GOT3 (cell line): ENCODE measurements around the gene ACAA1.
"Not testable (repeated sequence)": the region's sequence is repeated elsewhere in the genome, so short reads cannot be mapped to it uniquely, and the experiment has no call there.

Experiments used
- DNase-seq: peaks from one replicate; lab custom pipeline; 2025; ENCODE audit warnings: mixed read lengths; lab: John Stamatoyannopoulos, UW

ACAA1 gene

GRCh38 chr3:38101811-38102443 is 35.0 kb downstream of the ACAA1 start:
- no peak for DNase-seq

- DNase-seq: no peak
These were observed 36.4 kb downstream of the ACAA1 start for GRCh38 chr3:38100498-38100897.

DNA sequence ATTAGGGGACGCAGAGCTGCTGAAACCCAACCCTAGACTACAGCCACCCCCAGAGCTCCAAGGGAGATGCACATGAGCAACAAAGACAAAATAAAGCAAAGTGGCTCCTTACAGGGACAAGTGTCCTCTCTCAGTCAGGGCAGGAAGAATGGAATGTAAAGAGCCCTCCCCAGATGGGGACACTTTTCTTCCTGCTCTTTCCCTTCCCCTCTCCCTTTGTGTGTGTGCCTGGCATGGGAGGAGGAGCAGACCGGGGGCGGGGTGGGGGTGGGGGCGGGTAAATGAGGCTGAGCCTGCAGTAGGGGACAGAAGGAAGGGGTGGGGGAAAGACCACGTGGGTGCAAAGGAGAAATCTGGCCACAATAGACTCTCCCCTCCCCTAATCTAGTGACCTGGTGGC is 37.4 kb downstream of the ACAA1 start:
- no peak for DNase-seq

DNA sequence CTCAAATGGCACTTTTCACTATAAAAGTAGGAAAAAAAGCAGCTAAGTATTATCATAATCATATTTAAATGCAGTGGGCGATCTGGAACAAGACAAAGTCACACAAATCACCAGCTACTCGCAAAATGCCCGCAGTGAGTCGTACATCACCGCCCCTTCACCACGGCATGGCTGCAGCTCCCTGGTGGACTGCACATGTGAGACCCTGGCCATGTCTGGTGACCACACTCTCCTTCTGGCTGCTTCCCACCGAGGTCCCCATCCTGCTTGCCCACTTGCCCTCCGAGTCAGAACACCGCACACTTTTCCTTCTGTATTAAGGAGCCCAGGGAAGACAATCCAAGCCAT is 38.6 kb downstream of the ACAA1 start:
- DNase-seq: no peak

DNA sequence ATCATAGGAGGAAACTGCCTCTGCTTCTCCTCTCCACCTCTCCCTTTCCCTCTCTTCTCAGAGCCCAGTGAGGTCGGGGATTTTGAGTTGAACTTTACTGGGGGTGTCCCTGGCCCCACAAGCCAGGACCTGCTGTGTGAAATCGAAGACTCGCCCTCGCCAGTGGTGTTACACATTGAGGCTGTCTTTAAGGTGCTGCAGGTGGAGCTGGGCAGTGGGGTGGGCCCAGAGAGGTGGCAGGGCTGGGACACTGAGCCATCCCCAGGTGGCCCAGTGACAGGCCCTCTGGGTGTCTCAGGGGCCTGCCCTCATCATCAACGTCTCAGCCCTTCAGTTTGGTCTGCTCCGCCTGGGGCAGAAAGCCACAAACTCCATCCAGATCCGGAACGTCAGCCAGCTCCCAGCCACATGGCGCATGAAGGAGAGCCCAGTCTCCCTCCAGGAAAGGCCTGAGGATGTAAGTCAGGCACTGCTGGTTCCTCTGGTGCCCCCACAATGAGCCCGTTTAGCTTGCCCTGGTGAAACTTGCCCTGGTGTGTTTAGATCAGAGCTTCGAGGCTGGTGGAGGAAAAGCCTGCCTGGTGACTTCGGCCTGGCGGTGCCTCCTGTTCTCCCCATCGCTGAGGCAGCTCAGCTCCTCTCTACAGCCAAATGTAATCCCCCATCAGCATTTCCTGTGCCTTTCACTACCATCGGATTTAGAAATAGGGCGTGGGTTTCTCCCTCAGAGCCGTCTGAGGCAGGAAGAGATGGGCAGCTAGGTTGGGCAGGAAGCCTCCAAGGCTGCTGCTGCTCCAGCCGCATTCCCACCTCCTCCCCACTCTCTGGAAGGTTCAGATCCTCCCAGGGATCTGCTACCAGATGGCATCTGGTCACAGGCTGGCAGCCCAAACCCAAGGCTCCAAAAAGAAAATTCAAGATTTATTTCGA is 39.2 kb downstream of the ACAA1 start:
- DNase-seq: no peak

DNA sequence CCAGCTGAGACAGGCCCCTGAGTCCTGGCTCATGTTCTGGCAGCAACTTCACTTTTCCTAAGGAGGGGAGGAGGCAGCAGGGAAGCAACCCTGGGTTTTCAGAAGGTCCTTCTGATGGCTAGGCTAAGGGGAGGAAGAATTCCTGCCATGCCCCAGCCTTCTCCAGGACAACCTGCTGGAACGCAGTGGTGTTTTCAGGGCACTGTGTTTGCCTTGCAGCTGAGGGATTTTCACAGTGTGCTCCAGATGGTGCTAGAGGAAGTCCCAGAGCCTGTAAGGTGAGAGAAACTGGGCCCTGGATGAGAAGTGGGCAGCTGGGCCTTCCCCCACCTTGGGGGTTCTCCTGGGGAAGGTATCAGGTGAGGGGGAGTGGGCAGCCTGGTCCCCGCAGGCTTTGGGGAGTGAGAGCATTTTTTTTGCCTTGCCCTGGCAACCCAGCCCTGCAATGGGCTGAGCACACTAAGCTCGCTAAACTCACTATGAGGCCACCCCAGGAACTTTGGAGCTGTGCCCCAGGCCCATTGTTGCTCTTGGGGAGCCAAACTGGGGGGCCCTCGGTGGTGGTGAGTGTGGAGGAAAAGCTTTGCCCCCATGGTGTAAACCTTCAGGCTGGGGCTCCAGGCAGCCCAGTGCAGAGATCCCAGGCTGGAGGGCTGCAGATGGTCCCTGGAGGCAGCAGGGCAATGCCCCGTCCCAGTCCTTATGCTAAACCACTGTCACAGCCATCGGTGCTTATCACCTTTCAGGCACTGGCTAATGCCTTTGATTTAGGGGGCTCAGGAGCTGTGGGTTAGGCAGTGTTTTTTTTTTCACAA is 41.1 kb downstream of the ACAA1 start:
- no peak for DNase-seq

DNA sequence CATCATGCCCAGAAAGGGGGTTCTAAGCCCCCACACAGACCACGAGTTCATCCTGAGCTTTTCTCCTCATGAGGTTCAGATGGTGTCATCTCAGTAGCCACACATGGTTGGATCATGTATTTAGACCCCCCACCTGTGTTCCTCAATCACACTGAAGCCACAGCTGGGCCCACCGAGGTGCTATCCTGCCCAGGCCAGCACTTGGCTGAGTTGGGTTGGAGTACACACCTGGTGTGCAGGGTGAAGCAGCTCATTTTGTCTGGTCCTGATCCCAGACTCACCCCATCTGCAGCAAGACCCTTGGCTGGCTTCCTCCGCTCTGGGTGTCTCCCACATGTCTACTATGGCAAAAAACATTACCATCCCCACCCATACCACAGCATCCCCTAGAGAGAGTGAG is 41.9 kb downstream of the ACAA1 start:
- no peak for DNase-seq

DNA sequence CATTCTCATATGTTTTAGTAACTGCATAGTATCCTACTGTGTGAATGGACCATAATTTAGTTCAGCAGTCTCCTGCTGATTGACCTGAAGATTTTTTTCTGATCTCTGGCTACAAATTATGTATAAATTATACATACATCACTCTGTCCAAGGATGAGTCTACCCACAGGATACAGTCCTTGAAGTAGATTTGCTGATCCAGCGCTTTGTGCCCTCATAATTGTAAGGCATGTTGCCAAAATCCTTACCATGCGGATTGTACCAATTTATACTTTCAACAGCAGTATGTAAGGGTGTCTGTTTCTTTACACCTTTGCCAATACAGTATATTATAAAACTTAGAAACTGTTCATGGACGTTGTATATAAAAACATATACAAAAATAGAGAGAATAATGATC is 46.5 kb downstream of the ACAA1 start:
- DNase-seq: no peak

DNA sequence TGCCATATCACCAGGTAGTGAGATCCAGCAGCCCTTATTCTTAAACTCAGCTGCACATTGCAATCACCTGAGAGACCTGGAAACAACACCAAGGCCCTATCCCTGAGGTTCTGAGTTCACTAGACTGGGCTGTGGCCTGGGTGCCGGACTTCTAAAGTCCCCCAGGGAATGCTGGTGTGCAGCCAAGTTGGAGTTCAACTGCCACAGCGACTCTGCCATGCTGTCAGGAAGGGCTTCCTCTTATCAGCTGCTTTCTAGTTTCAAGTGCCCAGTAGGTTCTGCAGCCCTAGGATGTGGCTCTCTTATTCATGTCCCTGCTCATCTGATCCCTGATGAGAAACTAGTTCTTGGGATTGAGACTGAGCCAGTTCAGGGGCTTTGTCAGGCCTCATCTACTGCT is 47.8 kb downstream of the ACAA1 start:
- DNase-seq: no peak

DNA sequence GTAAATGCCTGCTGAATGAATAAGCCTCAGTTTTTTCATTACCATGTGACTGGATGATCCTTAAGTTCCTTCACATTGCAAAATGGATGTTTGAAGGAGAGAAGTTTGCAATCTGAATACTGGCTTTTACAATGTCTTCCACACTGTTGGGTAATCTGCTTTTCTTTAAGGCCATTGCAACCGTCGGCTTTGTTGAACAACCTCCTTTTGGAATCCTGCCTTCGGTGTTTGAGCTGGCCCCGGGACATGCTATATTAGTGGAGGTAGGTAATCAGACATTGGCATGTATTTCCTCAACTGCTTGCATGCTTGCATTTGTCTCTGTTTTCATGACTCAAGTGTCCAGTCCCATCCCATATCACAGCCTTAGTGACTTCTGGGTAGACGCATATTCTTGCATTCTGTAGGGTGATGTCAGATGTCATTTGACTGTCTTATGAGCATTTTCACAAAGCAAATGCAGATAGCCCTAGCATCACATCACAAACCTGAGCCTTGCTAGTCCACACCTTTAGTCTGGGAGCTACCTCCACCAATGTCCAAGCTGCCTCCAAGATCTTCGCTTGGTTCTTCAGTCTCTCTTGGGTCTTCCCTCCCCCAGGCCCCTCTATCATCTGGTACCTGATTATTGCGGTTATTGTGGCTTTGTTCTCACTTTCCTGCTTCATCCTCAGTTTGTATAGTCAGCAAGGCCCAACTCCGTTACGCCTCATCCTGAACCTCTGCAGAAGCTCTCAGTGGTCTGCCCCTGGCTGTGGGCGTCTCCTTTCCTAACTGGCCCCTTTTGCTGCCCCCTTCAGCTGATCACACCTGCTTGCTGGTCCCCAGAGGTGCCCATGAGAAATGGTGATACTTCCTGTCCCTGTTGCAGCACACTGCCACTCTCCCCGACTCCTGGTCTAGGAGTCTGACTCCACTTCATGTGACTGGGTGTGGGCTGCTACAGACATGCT is 48.5 kb downstream of the ACAA1 start:
- no peak for DNase-seq

DNA sequence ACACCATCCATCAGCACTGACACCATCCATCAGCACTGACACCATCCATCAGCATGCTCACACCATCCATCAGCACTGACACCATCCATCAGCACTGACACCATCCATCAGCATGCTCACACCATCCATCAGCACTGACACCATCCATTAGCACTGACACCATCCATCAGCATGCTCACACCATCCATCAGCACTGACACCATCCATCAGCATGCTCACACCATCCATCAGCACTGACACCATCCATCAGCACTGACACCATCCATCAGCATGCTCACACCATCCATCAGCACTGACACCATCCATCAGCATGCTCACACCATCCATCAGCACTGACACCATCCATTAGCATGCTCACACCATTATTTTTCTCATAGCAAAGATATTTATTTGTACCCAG is 49.6 kb downstream of the ACAA1 start:
- DNase-seq: not testable (repeated sequence)

GRCh38 chr3:38086496-38086895 is 50.4 kb downstream of the ACAA1 start:
- DNase-seq: no peak

GRCh38 chr3:38085943-38086324 is 51.0 kb downstream of the ACAA1 start:
- no peak for DNase-seq

DNA sequence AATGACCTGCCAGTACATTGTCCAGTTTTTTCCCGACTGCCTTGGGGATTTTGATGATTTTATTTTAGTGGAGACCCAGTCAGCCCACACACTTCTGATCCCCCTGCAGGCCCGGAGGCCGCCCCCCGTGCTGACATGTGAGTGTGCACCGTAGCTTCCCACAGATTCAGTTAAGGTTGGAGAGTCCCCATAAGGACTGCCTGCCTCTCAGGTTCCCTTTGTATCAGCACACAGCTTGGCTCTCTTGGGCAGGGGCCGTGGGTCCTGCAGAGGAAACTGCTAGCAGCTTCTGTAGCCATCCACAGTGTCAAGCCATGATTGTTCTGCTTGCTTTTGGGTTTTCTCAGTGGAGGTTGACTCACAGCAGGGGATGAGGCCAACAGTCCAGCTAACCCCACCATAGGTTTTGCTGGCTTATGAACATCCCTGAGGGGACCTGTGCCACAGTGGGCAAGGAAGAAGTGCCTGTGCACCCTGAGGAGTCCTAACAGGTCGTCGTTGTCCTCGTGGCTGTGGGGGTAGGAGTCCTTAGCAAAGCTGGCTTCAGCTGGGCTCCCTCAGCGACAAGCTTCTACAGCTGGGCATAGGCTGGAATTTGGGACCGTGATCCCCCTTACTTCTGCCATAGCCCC is 51.5 kb downstream of the ACAA1 start:
- no peak for DNase-seq

- DNase-seq: no peak
These were observed 52.3 kb downstream of the ACAA1 start for GRCh38 chr3:38084334-38085310.

DNA sequence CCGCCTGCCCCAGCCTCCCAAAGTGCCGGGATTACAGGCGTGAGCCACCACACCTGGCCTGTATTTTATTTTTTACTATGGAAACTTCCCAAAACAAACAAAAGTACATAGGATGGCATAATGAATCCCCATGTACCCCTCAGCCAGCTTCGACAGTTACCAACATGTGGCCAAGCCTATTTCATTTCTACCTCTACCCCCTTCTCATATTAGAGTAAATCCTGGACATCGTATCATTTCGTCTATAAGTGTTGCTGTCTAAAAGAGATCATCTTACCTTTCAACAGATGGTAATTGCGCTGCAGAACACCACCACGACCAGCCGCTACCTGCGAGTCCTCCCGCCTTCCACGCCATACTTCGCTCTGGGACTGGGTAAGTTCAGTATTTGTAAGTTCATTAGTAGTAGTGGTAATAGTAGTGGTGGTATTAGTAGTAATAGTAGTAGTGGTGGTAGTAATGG is 53.0 kb downstream of the ACAA1 start:
- DNase-seq: no peak

DNA sequence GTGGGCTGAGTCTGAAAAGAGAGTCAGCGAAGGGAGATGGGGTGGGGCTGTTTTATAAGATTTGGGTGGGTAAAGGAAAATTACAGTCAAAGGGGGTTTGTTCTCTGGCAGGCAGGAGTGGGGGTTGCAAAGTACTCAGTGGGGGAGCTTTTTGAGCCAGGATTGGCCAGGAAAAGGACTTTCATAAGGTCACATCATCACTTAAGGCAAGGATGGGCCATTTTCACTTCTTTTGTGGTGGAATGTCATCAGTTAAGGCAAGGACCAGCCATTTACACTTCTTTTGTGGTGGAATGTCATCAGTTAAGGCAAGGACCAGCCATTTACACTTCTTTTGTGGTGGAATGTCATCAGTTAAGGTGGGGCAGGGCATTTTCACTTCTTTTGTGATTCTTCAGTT is 53.7 kb downstream of the ACAA1 start:
- DNase-seq: not testable (repeated sequence)

- not testable (repeated sequence) for DNase-seq
These were observed 54.6 kb downstream of the ACAA1 start for GRCh38 chr3:38082296-38082695.

GRCh38 chr3:38077073-38077472 is 59.9 kb downstream of the ACAA1 start:
- not testable (repeated sequence) for DNase-seq
